HepG2 (cell line): Measurements from ENCODE around the gene LXN. TPM values are rescaled to one million over a fixed set of nuclear protein-coding genes. Genes with fewer than 3 reads are reported as not detected.

ENCODE experiments used
- ATAC-seq: fragments of 200-7000 bp; cut with Tn5 transposase; 3 replicates; pipeline ENCODE4 v1.9.1; 2020; ENCODE audit warnings: mild to moderate bottlenecking, moderate library complexity
- BruUV-seq: library from RNA; stranded (reverse); fragments of 400-500 nt; replicated peaks from 2 replicates; lab custom pipeline; 2021; lab: Mats Ljungman, UMichigan
- CTCF ChIA-PET: fragments of 300-600 bp; formaldehyde crosslinking; extraction: SDS; loops from one replicate; lab custom pipeline; 2021; ENCODE audit warnings: low total read pairs, inconsistent platforms, low intra/inter-chr PET ratio; lab: Yijun Ruan, JAX
- POLR2A ChIA-PET: fragments of 350-600 bp; sonication (Branson Sonifier 250); formaldehyde crosslinking; loops from one replicate; lab custom pipeline; 2020; ENCODE audit warnings: antibody characterized with exemption, inconsistent platforms; lab: Yijun Ruan, JAX
- DNase-seq: peaks from one replicate; pipeline ENCODE4 v3.0.0-alpha.2; 2015; ENCODE audit warnings: low spot score
- FAIRE-seq: peaks from 3 replicates; lab custom pipeline; 2011; peaks lifted over from hg19 to GRCh38; lab: Jason Lieb, UNC
- H2AFZ ChIP-seq: one replicate; pipeline ENCODE4 v1.6.1; 2011; ENCODE audit warnings: low read length, inconsistent platforms
- H3K27ac ChIP-seq: fragments of 300-600 bp; 3 replicates; pipeline ENCODE4 v1.8.0; 2011; ENCODE audit warnings: mixed run types, mild to moderate bottlenecking, mixed read lengths, low read length, inconsistent platforms; ENCODE audit not compliant: insufficient read depth; ENCODE audit errors: extremely low read length
- H3K27me3 ChIP-seq, 2 experiments: fragments of 200-600 bp in 1 of 2; 2 replicates in 1 of 2; 3 replicates in 1 of 2; pipeline versions ENCODE4 v1.6.0 to v1.8.0; 2011; ENCODE audit warnings: low read length in 2 of 2, mild to moderate bottlenecking in 2 of 2, moderate library complexity in 2 of 2, inconsistent platforms in 1 of 2; ENCODE audit not compliant: insufficient read depth in 2 of 2, control insufficient read depth in 1 of 2
- H3K36me3 ChIP-seq, 2 experiments: fragments of 200-600 bp in 1 of 2; replicated peaks in 1 of 2; 2 replicates in 1 of 2; 3 replicates in 1 of 2; pipeline versions ENCODE4 v1.5.1 to v1.8.0; 2011; ENCODE audit warnings: low read length in 2 of 2, inconsistent platforms in 1 of 2; ENCODE audit not compliant: insufficient read depth in 2 of 2, control insufficient read depth in 1 of 2
- H3K4me1 ChIP-seq: 2 replicates; pipeline ENCODE4 v1.5.1; 2012; ENCODE audit warnings: low read length, inconsistent platforms; ENCODE audit not compliant: insufficient read depth
- H3K4me2 ChIP-seq: 2 replicates; pipeline ENCODE4 v1.6.0; 2011; ENCODE audit warnings: low read depth, low read length, inconsistent platforms
- H3K4me3 ChIP-seq, 3 experiments: fragments of 200-600 bp in 1 of 3; sonication (generic), shearing (Covaris generic) in 1 of 3; replicated peaks in 1 of 3; 2 replicates each; pipeline ENCODE4 v1.5.1; 2011 to 2016; ENCODE audit warnings: low read length in 3 of 3, inconsistent platforms in 2 of 3, low read depth in 2 of 3, mild to moderate bottlenecking in 2 of 3, control low read depth in 1 of 3, mixed read lengths in 1 of 3; ENCODE audit not compliant: insufficient read depth in 1 of 3
- H3K79me2 ChIP-seq: one replicate; pipeline ENCODE4 v1.6.1; 2011; ENCODE audit warnings: low read length, inconsistent platforms; ENCODE audit not compliant: insufficient read depth
- H3K9ac ChIP-seq: 2 replicates; pipeline ENCODE4 v1.6.0; 2011; ENCODE audit warnings: mild to moderate bottlenecking, low read depth, low read length, inconsistent platforms; ENCODE audit not compliant: insufficient read depth
- H3K9me3 ChIP-seq: 2 replicates; pipeline ENCODE4 v1.5.1; 2012; ENCODE audit warnings: mild to moderate bottlenecking, low read length
- H4K20me1 ChIP-seq: 2 replicates; pipeline ENCODE4 v1.6.0; 2011; ENCODE audit warnings: inconsistent platforms, mild to moderate bottlenecking, low read length, moderate library complexity; ENCODE audit not compliant: insufficient read depth
- BRD4 ChIP-seq: sonication (generic); formaldehyde crosslinking; IDR thresholded peaks from 2 replicates; pipeline ENCODE4 v1.4.0; 2020; ENCODE audit warnings: missing genetic modification reagents
- CENPT ChIP-seq: sonication (generic); formaldehyde crosslinking; IDR thresholded peaks from 2 replicates; pipeline ENCODE4 v1.8.0; 2022; ENCODE audit warnings: low read depth, mild to moderate bottlenecking, moderate library complexity, missing genetic modification reagents
- KLF13 ChIP-seq: sonication (generic); formaldehyde crosslinking; IDR thresholded peaks from 2 replicates; pipeline ENCODE4 v1.4.0; 2020; ENCODE audit warnings: mild to moderate bottlenecking, missing genetic modification reagents
- MAF1 ChIP-seq: sonication (generic); formaldehyde crosslinking; IDR thresholded peaks from 2 replicates; pipeline ENCODE4 v1.5.0; 2020; ENCODE audit warnings: missing genetic modification reagents, borderline replicate concordance
- RELA ChIP-seq: sonication (generic); formaldehyde crosslinking; IDR thresholded peaks from 2 replicates; pipeline ENCODE4 v1.4.0; 2020; ENCODE audit warnings: missing genetic modification reagents
- RFX3 ChIP-seq: IDR thresholded peaks from 2 replicates; pipeline ENCODE4 v1.6.1; 2016; ENCODE audit warnings: missing biosample characterization, missing genetic modification reagents
- SNAPC2 ChIP-seq: sonication (generic); formaldehyde crosslinking; IDR thresholded peaks from 2 replicates; pipeline ENCODE4 v1.8.1; 2022; ENCODE audit warnings: mild to moderate bottlenecking, missing genetic modification reagents
- SP4 ChIP-seq: sonication (generic); formaldehyde crosslinking; IDR thresholded peaks from 2 replicates; pipeline ENCODE4 v1.8.1; 2023; ENCODE audit warnings: mild to moderate bottlenecking, missing genetic modification reagents
- TCF12 ChIP-seq, 2 experiments: fragments of 450-650 bp in 1 of 2; sonication (generic) in 1 of 2; formaldehyde crosslinking in 1 of 2; IDR thresholded peaks; 2 replicates each; pipeline versions ENCODE4 v1.6.1 to v1.8.0; 2017 to 2022; ENCODE audit warnings: antibody characterized with exemption in 1 of 2, mild to moderate bottlenecking in 1 of 2, missing genetic modification reagents in 1 of 2, moderate library complexity in 1 of 2
- TCF7L2 ChIP-seq: IDR thresholded peaks from 2 replicates; pipeline ENCODE4 v1.6.1; 2011; ENCODE audit warnings: mild to moderate bottlenecking, low read depth, low read length, moderate library complexity
- ZBTB38 ChIP-seq: sonication (generic); formaldehyde crosslinking; IDR thresholded peaks from 2 replicates; pipeline ENCODE4 v1.5.1; 2020; ENCODE audit warnings: mild to moderate bottlenecking, missing genetic modification reagents
- ZNF180 ChIP-seq: sonication (generic); formaldehyde crosslinking; IDR thresholded peaks from 2 replicates; pipeline ENCODE4 v1.4.0; 2020; ENCODE audit warnings: low read depth, missing genetic modification reagents, borderline replicate concordance
- ZNF431 ChIP-seq: sonication (generic); formaldehyde crosslinking; IDR thresholded peaks from 2 replicates; pipeline ENCODE4 v1.9.0; 2022; ENCODE audit warnings: missing genetic modification reagents, low read depth, mild to moderate bottlenecking, borderline replicate concordance
- ZNF552 ChIP-seq: sonication (generic); formaldehyde crosslinking; IDR thresholded peaks from 2 replicates; pipeline ENCODE4 v1.9.0; 2022; ENCODE audit warnings: missing genetic modification reagents, mild to moderate bottlenecking, borderline replicate concordance
- ZNF556 ChIP-seq: sonication (generic); formaldehyde crosslinking; IDR thresholded peaks from 2 replicates; pipeline ENCODE4 v1.4.0; 2020; ENCODE audit warnings: mild to moderate bottlenecking, missing genetic modification reagents, borderline replicate concordance
- ZNF674 ChIP-seq: sonication (generic); formaldehyde crosslinking; IDR thresholded peaks from 2 replicates; pipeline ENCODE4 v1.5.0; 2020; ENCODE audit warnings: low read depth, mild to moderate bottlenecking, missing genetic modification reagents
- ZNF790 ChIP-seq: sonication (generic); formaldehyde crosslinking; IDR thresholded peaks from 2 replicates; pipeline ENCODE4 v1.8.0; 2022; ENCODE audit warnings: missing genetic modification reagents, mild to moderate bottlenecking, borderline replicate concordance
- in situ Hi-C: cut with HindIII; loops from 2 replicates; pipeline ENCODE4 v1.10.0; 2017; ENCODE audit warnings: low pct_unique_long_range_greater_than_20kb; ENCODE audit not compliant: extremely low pct_ligation_motif_present
- intact Hi-C: fragments of 100-400 bp; cut with micrococcal nuclease; formaldehyde crosslinking; loops from one replicate; pipeline ENCODE4 v1.10.0; 2022; ENCODE audit not compliant: unreplicated experiment
- polyA plus RNA-seq, 8 experiments: library from polyadenylated mRNA; depleted of rRNA in 3 of 8; stranded (reverse) in 7 of 8; unstranded in 1 of 8; fragments of >200 nt; fragmentation: Illumina TruSeq in 4 of 8; extraction: Trizol in 4 of 8; gene quantifications; 2 replicates each; pipeline versions ENCODE4 v1.2.1 to v1.2.3, GENCODE V29; 2011 to 2016; ENCODE audit warnings: low read depth in 4 of 8, missing spikeins in 1 of 8, mixed read lengths in 1 of 8; ENCODE audit not compliant: insufficient read depth in 1 of 8
- total RNA-seq, 5 experiments: library from RNA; depleted of rRNA; stranded (reverse); fragments of >200 nt; fragmentation: Illumina TruSeq; extraction: Trizol; gene quantifications; 2 replicates each; pipeline ENCODE4 v1.2.3, GENCODE V29; 2016; ENCODE audit warnings: low read depth in 1 of 5
- TF ChIP-seq, protein P1 (sequence below): sonication (generic); formaldehyde crosslinking; IDR thresholded peaks from 2 replicates; pipeline ENCODE4 v1.5.0; 2020; ENCODE audit warnings: mild to moderate bottlenecking, missing genetic modification reagents
- TF ChIP-seq, protein P2 (sequence below): sonication (generic); formaldehyde crosslinking; IDR thresholded peaks from 2 replicates; pipeline ENCODE4 v1.4.0; 2020; ENCODE audit warnings: missing genetic modification reagents, low read depth, mild to moderate bottlenecking, borderline replicate concordance
- TF ChIP-seq, protein P3 (sequence below): sonication (generic); formaldehyde crosslinking; IDR thresholded peaks from 2 replicates; pipeline ENCODE4 v1.4.0; 2020; ENCODE audit warnings: missing genetic modification reagents

Gene LXN
- total and polyA plus RNA-seq, 2 of the 13 experiments (the other 11 are each of a cell fraction or from before 2014, with no cell fraction given), result not detected

- TF ChIP-seq, protein P1, sequence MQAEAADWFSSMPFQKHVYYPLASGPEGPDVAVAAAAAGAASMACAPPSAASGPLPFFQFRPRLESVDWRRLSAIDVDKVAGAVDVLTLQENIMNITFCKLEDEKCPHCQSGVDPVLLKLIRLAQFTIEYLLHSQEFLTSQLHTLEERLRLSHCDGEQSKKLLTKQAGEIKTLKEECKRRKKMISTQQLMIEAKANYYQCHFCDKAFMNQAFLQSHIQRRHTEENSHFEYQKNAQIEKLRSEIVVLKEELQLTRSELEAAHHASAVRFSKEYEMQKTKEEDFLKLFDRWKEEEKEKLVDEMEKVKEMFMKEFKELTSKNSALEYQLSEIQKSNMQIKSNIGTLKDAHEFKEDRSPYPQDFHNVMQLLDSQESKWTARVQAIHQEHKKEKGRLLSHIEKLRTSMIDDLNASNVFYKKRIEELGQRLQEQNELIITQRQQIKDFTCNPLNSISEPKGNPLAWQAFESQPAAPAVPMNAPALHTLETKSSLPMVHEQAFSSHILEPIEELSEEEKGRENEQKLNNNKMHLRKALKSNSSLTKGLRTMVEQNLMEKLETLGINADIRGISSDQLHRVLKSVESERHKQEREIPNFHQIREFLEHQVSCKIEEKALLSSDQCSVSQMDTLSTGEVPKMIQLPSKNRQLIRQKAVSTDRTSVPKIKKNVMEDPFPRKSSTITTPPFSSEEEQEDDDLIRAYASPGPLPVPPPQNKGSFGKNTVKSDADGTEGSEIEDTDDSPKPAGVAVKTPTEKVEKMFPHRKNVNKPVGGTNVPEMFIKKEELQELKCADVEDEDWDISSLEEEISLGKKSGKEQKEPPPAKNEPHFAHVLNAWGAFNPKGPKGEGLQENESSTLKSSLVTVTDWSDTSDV, result no peak
- TF ChIP-seq ZNF180 (CRISPR knock-in tag), result no peak
- TF ChIP-seq ZNF431, result no peak
These were observed 29.1 kb upstream of the LXN start (continued) for GRCh38 chr3:158701420-158702065.

- intact Hi-C loops, result no loop called here
- Histone ChIP-seq H3K79me2 (no peaks in the 10 kb centered on the region), H4K20me1 (peaks cover 2% of the 10 kb centered on the region; the same call in 1 of the 2 replicates), H3K4me1 (no peaks in the 10 kb centered on the region), H3K4me2 (no peak overlapping the region), H3K27me3 (no peaks in the 10 kb centered on the region), H3K27ac (no peak overlapping the region), H3K36me3 (peaks cover 0 to 2% of the 10 kb centered on the region in 2 experiments; a peak in 2 of 5 replicates), H2AFZ (no peak overlapping the region), H3K9me3 (no peaks in the 10 kb centered on the region), H3K4me3 (no peak overlapping the region), H3K9ac (no peak overlapping the region)
- TF ChIP-seq, protein P2, sequence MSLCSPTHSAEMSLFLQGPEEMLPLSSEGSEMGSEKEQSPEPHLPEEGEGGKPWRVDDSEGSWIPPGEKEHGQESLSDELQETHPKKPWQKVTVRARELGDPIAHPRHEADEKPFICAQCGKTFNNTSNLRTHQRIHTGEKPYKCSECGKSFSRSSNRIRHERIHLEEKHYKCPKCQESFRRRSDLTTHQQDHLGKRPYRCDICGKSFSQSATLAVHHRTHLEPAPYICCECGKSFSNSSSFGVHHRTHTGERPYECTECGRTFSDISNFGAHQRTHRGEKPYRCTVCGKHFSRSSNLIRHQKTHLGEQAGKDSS (CRISPR knock-in tag), result no peak
- no peak for TF ChIP-seq ZNF556 (CRISPR knock-in tag)
- no peak for TF ChIP-seq MAF1 (CRISPR knock-in tag)
- no peak for TF ChIP-seq ZNF790 (CRISPR knock-in tag)
- no peak for TF ChIP-seq TCF12 (IDR thresholded peaks at IDR 0.05)
- no peak for TF ChIP-seq TCF12 (CRISPR knock-in tag; IDR thresholded peaks at IDR 0.05)
- TF ChIP-seq RELA (CRISPR knock-in tag), result no peak
- no peak for TF ChIP-seq TCF7L2
- TF ChIP-seq, protein P3, sequence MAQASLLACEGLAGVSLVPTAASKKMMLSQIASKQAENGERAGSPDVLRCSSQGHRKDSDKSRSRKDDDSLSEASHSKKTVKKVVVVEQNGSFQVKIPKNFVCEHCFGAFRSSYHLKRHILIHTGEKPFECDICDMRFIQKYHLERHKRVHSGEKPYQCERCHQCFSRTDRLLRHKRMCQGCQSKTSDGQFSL, result no peak
- TF ChIP-seq SP4 (CRISPR knock-in tag), result no peak
- TF ChIP-seq KLF13 (CRISPR knock-in tag), result no peak
- no peak for TF ChIP-seq ZBTB38 (CRISPR knock-in tag)
- no peak for TF ChIP-seq ZNF552 (CRISPR knock-in tag)
- no peak for TF ChIP-seq SNAPC2 (CRISPR knock-in tag)
- TF ChIP-seq BRD4 (CRISPR knock-in tag), result no peak
- no peak for TF ChIP-seq RFX3 (CRISPR knock-in tag)
- TF ChIP-seq ZNF674, result no peak
- no peak for TF ChIP-seq CENPT (CRISPR knock-in tag)
- DNase-seq (no peak), ATAC-seq (no peak), FAIRE-seq (no peak)
- in situ Hi-C loops, result no loop called here
- ChIA-PET POLR2A (no interaction called here), CTCF (no interaction called here)
- no TSS peak for BruUV-seq
These were observed 28.1 kb upstream of the LXN start for GRCh38 chr3:158700559-158700958.
